Tibial nerve (tissue), 4 donors: ENCODE measurements around the gene KLHDC7A.

Experiments
- EP300 ChIP-seq, 2 donors: sonication (generic); formaldehyde crosslinking; IDR thresholded peaks; one replicate each; pipeline ENCODE4 v1.6.1; 2017; ENCODE audit warnings: antibody characterized with exemption in 2 of 2, mild to moderate bottlenecking in 1 of 2
- POLR2A ChIP-seq, 2 donors: fragments of 450-650 bp; IDR thresholded peaks; one replicate each; pipeline ENCODE4 v1.6.1; 2017; ENCODE audit warnings: antibody characterized with exemption in 2 of 2, mild to moderate bottlenecking in 2 of 2, moderate library complexity in 2 of 2
- TF ChIP-seq, protein P1 (sequence below), 5 experiments: fragments of 200-600 bp in 3 of 5; fragments of 450-650 bp in 2 of 5; sonication (generic) in 3 of 5; IDR thresholded peaks; one replicate each; pipeline ENCODE4 v1.5.1; 2016 to 2019; ENCODE audit warnings: antibody characterized with exemption in 5 of 5, mild to moderate bottlenecking in 3 of 5, moderate library complexity in 2 of 5

DNA sequence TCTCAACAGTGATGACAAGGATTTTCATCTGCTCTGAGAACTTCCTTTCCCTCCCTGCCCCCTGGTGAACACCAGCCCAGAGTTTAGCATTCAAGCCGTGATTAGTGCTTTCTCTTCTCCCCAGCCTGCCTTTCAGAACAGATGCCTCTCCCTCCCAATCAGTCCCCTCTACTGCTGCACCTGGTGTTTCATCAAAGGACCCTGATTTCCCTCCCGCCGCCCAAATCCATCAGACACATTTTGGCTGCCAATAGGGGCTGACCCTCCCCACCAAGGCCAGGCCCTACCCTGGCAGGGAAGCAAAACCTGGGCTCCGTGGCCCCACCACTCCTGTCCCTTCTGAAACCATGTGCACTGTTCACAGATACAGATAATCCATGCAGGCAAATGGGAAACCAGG, 34.0 kb upstream of the KLHDC7A start:
- TF ChIP-seq, protein P1, sequence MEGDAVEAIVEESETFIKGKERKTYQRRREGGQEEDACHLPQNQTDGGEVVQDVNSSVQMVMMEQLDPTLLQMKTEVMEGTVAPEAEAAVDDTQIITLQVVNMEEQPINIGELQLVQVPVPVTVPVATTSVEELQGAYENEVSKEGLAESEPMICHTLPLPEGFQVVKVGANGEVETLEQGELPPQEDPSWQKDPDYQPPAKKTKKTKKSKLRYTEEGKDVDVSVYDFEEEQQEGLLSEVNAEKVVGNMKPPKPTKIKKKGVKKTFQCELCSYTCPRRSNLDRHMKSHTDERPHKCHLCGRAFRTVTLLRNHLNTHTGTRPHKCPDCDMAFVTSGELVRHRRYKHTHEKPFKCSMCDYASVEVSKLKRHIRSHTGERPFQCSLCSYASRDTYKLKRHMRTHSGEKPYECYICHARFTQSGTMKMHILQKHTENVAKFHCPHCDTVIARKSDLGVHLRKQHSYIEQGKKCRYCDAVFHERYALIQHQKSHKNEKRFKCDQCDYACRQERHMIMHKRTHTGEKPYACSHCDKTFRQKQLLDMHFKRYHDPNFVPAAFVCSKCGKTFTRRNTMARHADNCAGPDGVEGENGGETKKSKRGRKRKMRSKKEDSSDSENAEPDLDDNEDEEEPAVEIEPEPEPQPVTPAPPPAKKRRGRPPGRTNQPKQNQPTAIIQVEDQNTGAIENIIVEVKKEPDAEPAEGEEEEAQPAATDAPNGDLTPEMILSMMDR (IDR thresholded peaks at IDR 0.05): no peak
- no peak for TF ChIP-seq POLR2A (IDR thresholded peaks at IDR 0.05)
- TF ChIP-seq EP300 (IDR thresholded peaks at IDR 0.05): no peak
